ENCODE measurements around the gene TOR2A. TPM values are rescaled to one million over a fixed set of nuclear protein-coding genes. Genes with fewer than 3 reads are reported as not detected.

TOR2A gene
- total RNA-seq, 1 experiment from 2014 or later, result 14.4 TPM

DNA sequence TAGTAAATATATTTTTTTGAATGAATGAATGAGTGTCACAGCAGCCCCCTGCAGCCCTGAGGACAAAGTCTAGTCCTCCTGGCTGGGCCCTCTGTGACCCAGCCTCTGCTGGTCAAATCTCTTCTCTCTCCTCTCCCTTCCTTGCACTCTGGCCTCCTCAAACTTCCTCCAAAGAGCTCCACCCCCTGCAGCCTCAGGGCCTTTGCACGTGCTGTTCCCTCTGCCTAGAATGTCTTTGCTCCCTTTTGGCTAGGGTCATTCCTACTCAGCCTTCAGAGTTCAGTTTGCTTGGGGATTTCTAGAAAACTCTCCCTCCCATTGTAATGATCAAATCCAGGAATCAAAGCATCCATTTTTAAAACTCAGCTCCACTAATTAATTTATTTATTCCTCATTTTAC lies 30.3 kb upstream of the TOR2A start:
- Mint-ChIP-seq H3K4me3 (no peak overlapping the region), H3K27ac (no peak overlapping the region), H3K36me3 (no peaks in the 10 kb centered on the region), H3K27me3 (ENCODE audit: low read depth) (peaks cover 8% of the 10 kb centered on the region), H3K9me3 (no peaks in the 10 kb centered on the region), H3K4me1 (peaks cover 52% of the 10 kb centered on the region)
- DNase-seq (ENCODE audit: low spot score) (no peak), ATAC-seq (no peak)
- CTCF ChIA-PET, result interaction anchor here (0.8 to 2.6 kb wide), 5 partner anchors 11 to 104 kb away, joined by 3 to 19 read pairs (median 5); partner anchors contain the start of genes CDK9 and TOR2A
- POLR2A ChIA-PET, result no interaction called here
- TF ChIP-seq, protein P1, sequence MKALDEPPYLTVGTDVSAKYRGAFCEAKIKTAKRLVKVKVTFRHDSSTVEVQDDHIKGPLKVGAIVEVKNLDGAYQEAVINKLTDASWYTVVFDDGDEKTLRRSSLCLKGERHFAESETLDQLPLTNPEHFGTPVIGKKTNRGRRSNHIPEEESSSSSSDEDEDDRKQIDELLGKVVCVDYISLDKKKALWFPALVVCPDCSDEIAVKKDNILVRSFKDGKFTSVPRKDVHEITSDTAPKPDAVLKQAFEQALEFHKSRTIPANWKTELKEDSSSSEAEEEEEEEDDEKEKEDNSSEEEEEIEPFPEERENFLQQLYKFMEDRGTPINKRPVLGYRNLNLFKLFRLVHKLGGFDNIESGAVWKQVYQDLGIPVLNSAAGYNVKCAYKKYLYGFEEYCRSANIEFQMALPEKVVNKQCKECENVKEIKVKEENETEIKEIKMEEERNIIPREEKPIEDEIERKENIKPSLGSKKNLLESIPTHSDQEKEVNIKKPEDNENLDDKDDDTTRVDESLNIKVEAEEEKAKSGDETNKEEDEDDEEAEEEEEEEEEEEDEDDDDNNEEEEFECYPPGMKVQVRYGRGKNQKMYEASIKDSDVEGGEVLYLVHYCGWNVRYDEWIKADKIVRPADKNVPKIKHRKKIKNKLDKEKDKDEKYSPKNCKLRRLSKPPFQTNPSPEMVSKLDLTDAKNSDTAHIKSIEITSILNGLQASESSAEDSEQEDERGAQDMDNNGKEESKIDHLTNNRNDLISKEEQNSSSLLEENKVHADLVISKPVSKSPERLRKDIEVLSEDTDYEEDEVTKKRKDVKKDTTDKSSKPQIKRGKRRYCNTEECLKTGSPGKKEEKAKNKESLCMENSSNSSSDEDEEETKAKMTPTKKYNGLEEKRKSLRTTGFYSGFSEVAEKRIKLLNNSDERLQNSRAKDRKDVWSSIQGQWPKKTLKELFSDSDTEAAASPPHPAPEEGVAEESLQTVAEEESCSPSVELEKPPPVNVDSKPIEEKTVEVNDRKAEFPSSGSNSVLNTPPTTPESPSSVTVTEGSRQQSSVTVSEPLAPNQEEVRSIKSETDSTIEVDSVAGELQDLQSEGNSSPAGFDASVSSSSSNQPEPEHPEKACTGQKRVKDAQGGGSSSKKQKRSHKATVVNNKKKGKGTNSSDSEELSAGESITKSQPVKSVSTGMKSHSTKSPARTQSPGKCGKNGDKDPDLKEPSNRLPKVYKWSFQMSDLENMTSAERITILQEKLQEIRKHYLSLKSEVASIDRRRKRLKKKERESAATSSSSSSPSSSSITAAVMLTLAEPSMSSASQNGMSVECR (CRISPR knock-in tag; IDR thresholded peaks at IDR 0.05; ENCODE audit: borderline replicate concordance), result no peak
- TF ChIP-seq EMX1 (CRISPR knock-in tag; IDR thresholded peaks at IDR 0.05) (no peak), MYBL2 (CRISPR knock-in tag; IDR thresholded peaks at IDR 0.05) (no peak)

GRCh38 chr9:127763918-127764384 lies 28.9 kb upstream of the TOR2A start:
- CTCF ChIA-PET, result interaction anchor here (0.6 to 3.1 kb wide), 23 partner anchors 9 to 275 kb away, joined by 3 to 30 read pairs (median 4); partner anchors contain the start of genes CDK9, FPGS, ST6GALNAC4 and TOR2A
- peak; percentile 78 for ATAC-seq
- DNase-seq (ENCODE audit: low spot score), result peak; percentile 78

GRCh38 chr9:127762111-127762676 lies 27.1 kb upstream of the TOR2A start:
- H3K9me3 Mint-ChIP-seq, result no peaks in the 10 kb centered on the region
- H3K36me3 Mint-ChIP-seq, result no peaks in the 10 kb centered on the region
- H3K27me3 Mint-ChIP-seq (ENCODE audit: low read depth), result peaks cover 12% of the 10 kb centered on the region
- no peak overlapping the region for H3K27ac Mint-ChIP-seq
- 0 out of 2 replicates have a peak overlapping the region, but pooled peaks have one; percentile 7 for H3K4me3 Mint-ChIP-seq
- DNase-seq (ENCODE audit: low spot score) (no peak), ATAC-seq (peak; percentile 10)
- ChIA-PET POLR2A (interaction anchor here (0.6 kb wide), 1 partner anchor 168 kb away, joined by 3 read pairs; no protein-coding TSS in a partner anchor), CTCF (interaction anchor here (0.8 to 3.1 kb wide), 6 partner anchors 9 to 159 kb away, joined by 3 to 30 read pairs (median 6); partner anchors contain the start of genes CDK9, FPGS and TOR2A)
- peaks cover 33% of the 10 kb centered on the region for H3K4me1 Mint-ChIP-seq
- TF ChIP-seq, protein P2, sequence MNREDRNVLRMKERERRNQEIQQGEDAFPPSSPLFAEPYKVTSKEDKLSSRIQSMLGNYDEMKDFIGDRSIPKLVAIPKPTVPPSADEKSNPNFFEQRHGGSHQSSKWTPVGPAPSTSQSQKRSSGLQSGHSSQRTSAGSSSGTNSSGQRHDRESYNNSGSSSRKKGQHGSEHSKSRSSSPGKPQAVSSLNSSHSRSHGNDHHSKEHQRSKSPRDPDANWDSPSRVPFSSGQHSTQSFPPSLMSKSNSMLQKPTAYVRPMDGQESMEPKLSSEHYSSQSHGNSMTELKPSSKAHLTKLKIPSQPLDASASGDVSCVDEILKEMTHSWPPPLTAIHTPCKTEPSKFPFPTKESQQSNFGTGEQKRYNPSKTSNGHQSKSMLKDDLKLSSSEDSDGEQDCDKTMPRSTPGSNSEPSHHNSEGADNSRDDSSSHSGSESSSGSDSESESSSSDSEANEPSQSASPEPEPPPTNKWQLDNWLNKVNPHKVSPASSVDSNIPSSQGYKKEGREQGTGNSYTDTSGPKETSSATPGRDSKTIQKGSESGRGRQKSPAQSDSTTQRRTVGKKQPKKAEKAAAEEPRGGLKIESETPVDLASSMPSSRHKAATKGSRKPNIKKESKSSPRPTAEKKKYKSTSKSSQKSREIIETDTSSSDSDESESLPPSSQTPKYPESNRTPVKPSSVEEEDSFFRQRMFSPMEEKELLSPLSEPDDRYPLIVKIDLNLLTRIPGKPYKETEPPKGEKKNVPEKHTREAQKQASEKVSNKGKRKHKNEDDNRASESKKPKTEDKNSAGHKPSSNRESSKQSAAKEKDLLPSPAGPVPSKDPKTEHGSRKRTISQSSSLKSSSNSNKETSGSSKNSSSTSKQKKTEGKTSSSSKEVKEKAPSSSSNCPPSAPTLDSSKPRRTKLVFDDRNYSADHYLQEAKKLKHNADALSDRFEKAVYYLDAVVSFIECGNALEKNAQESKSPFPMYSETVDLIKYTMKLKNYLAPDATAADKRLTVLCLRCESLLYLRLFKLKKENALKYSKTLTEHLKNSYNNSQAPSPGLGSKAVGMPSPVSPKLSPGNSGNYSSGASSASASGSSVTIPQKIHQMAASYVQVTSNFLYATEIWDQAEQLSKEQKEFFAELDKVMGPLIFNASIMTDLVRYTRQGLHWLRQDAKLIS (CRISPR knock-in tag; IDR thresholded peaks at IDR 0.05; ENCODE audit: borderline replicate concordance), result no peak
- no peak for TF ChIP-seq CREB1 (CRISPR knock-in tag; IDR thresholded peaks at IDR 0.05)
- TF ChIP-seq TCF7 (CRISPR knock-in tag; IDR thresholded peaks at IDR 0.05; ENCODE audit: low read depth), result no peak
- TF ChIP-seq, protein P3, sequence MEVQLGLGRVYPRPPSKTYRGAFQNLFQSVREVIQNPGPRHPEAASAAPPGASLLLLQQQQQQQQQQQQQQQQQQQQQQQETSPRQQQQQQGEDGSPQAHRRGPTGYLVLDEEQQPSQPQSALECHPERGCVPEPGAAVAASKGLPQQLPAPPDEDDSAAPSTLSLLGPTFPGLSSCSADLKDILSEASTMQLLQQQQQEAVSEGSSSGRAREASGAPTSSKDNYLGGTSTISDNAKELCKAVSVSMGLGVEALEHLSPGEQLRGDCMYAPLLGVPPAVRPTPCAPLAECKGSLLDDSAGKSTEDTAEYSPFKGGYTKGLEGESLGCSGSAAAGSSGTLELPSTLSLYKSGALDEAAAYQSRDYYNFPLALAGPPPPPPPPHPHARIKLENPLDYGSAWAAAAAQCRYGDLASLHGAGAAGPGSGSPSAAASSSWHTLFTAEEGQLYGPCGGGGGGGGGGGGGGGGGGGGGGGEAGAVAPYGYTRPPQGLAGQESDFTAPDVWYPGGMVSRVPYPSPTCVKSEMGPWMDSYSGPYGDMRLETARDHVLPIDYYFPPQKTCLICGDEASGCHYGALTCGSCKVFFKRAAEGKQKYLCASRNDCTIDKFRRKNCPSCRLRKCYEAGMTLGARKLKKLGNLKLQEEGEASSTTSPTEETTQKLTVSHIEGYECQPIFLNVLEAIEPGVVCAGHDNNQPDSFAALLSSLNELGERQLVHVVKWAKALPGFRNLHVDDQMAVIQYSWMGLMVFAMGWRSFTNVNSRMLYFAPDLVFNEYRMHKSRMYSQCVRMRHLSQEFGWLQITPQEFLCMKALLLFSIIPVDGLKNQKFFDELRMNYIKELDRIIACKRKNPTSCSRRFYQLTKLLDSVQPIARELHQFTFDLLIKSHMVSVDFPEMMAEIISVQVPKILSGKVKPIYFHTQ (CRISPR knock-in tag; IDR thresholded peaks at IDR 0.05), result no peak
- no peak for TF ChIP-seq MXD4 (CRISPR knock-in tag; IDR thresholded peaks at IDR 0.05; ENCODE audit: borderline replicate concordance)

More at GRCh38 chr9:127763918-127764384, 28.9 kb upstream of the TOR2A start:
- H3K9me3 Mint-ChIP-seq, result no peaks in the 10 kb centered on the region
- TF ChIP-seq CTCF (IDR thresholded peaks at IDR 0.05) (0 out of 2 replicates have a peak, but pooled peaks have one; percentile 37), CREB1 (CRISPR knock-in tag; IDR thresholded peaks at IDR 0.05) (no peak)
- TF ChIP-seq, protein P4, sequence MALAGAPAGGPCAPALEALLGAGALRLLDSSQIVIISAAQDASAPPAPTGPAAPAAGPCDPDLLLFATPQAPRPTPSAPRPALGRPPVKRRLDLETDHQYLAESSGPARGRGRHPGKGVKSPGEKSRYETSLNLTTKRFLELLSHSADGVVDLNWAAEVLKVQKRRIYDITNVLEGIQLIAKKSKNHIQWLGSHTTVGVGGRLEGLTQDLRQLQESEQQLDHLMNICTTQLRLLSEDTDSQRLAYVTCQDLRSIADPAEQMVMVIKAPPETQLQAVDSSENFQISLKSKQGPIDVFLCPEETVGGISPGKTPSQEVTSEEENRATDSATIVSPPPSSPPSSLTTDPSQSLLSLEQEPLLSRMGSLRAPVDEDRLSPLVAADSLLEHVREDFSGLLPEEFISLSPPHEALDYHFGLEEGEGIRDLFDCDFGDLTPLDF (CRISPR knock-in tag; IDR thresholded peaks at IDR 0.05), result no peak
- no peaks in the 10 kb centered on the region for H3K36me3 Mint-ChIP-seq
- no peak overlapping the region for H3K4me3 Mint-ChIP-seq
- H3K4me1 Mint-ChIP-seq, result peaks cover 44% of the 10 kb centered on the region
- peaks cover 4% of the 10 kb centered on the region; the same call in 1 of the 2 replicates for H3K27me3 Mint-ChIP-seq (ENCODE audit: low read depth)
- POLR2A ChIA-PET, result interaction anchor here (0.5 kb wide), 1 partner anchor 364 kb away, joined by 4 read pairs; no protein-coding TSS in a partner anchor
- H3K27ac Mint-ChIP-seq, result peak overlapping the region; percentile 8; the same call in 1 of the 2 replicates
